HCT116 (cell line): ENCODE measurements around the gene PARVB. TPM values are rescaled to one million over a fixed set of nuclear protein-coding genes. Genes with fewer than 3 reads are reported as not detected.

Source experiments
- ATAC-seq: fragments of 200-7000 bp; cut with Tn5 transposase; 2 replicates; pipeline ENCODE4 v1.9.1; 2020; ENCODE audit warnings: mild to moderate bottlenecking, moderate library complexity
- BruUV-seq: library from RNA; stranded (reverse); fragments of 400-500 nt; replicated peaks from 2 replicates; lab custom pipeline; 2021; lab: Mats Ljungman, UMichigan
- CTCF ChIA-PET: fragments of 300-600 bp; sonication (Branson Sonifier 250); formaldehyde crosslinking; loops from one replicate; lab custom pipeline; 2021; ENCODE audit warnings: antibody characterized with exemption; lab: Charles Lee
- POLR2A ChIA-PET: fragments of 300-600, 350-600 bp; sonication (Branson Sonifier 250); formaldehyde crosslinking; loops from one replicate; lab custom pipeline; 2021; ENCODE audit warnings: antibody characterized with exemption; lab: Charles Lee
- RAD21 ChIA-PET, 2 experiments: fragments of 300-600 bp; sonication (Branson Sonifier 250); formaldehyde crosslinking; loops; one replicate each; lab custom pipeline; 2023; ENCODE audit warnings: low total read pairs in 2 of 2; ENCODE audit not compliant: uncharacterized antibody in 2 of 2, unreplicated experiment in 2 of 2, low non-redundant PET in 1 of 2; lab: Charles Lee
- DNase-seq: peaks from one replicate; pipeline ENCODE4 v3.0.0-alpha.2; 2010; ENCODE audit warnings: low read depth, low spot score
- H2AFZ ChIP-seq: fragments of 200-600 bp; shearing (Covaris generic), sonication (generic); 2 replicates; pipeline ENCODE4 v1.6.1; 2017; ENCODE audit warnings: low read depth, mixed run types, mixed read lengths, antibody characterized with exemption, low read length; ENCODE audit not compliant: poor library complexity, severe bottlenecking
- H3K27ac ChIP-seq: 2 replicates; pipeline ENCODE4 v1.5.1; 2012; ENCODE audit warnings: low read depth, low read length
- H3K27me3 ChIP-seq: fragments of 200-600 bp; sonication (generic); 2 replicates; pipeline ENCODE4 v1.6.1; 2016; ENCODE audit warnings: mixed run types, low read length, mixed read lengths; ENCODE audit not compliant: insufficient read depth
- H3K36me3 ChIP-seq, 2 experiments: fragments of 200-500 bp in 1 of 2; fragments of 200-600 bp in 1 of 2; sonication (Bioruptor generic) in 1 of 2; sonication (generic) in 1 of 2; 2 replicates each; pipeline versions ENCODE4 v1.5.1 to v1.6.1; 2014 to 2016; ENCODE audit warnings: low read length in 2 of 2, inconsistent platforms in 1 of 2, mixed read lengths in 1 of 2, mixed run types in 1 of 2; ENCODE audit not compliant: insufficient read depth in 2 of 2, control insufficient read depth in 1 of 2
- H3K4me1 ChIP-seq, 2 experiments: fragments of 200-600 bp in 1 of 2; sonication (generic) in 1 of 2; 2 replicates each; pipeline versions ENCODE4 v1.5.1 to v1.6.1; 2012 to 2017; ENCODE audit warnings: low read length in 2 of 2, inconsistent platforms in 1 of 2, mild to moderate bottlenecking in 1 of 2, mixed read lengths in 1 of 2, mixed run types in 1 of 2, moderate library complexity in 1 of 2; ENCODE audit not compliant: insufficient read depth in 2 of 2, control insufficient read depth in 1 of 2
- H3K4me2 ChIP-seq: fragments of 200-600 bp; sonication (generic); 2 replicates; pipeline ENCODE4 v1.6.1; 2017; ENCODE audit warnings: mixed run types, low read length, mixed read lengths
- H3K4me3 ChIP-seq, 2 experiments: fragments of 200-600 bp in 1 of 2; sonication (generic) in 1 of 2; replicated peaks in 1 of 2; 2 replicates each; pipeline ENCODE4 v1.5.1; 2011 to 2016; ENCODE audit warnings: low read length in 2 of 2, control low read depth in 1 of 2, low read depth in 1 of 2, mild to moderate bottlenecking in 1 of 2, mixed read lengths in 1 of 2, mixed run types in 1 of 2
- H3K79me2 ChIP-seq: fragments of 200-600 bp; sonication (generic); 2 replicates; pipeline ENCODE4 v1.6.1; 2017; ENCODE audit warnings: mild to moderate bottlenecking, mixed run types, low read length, moderate library complexity, mixed read lengths; ENCODE audit not compliant: insufficient read depth
- H3K9ac ChIP-seq: fragments of 200-600 bp; sonication (generic); 2 replicates; pipeline ENCODE4 v1.6.1; 2016; ENCODE audit warnings: low read length, mixed read lengths
- H3K9me2 ChIP-seq: fragments of 200-600 bp; sonication (generic), shearing (Covaris generic); 2 replicates; pipeline ENCODE4 v1.6.1; 2017; ENCODE audit warnings: mixed run types, mild to moderate bottlenecking, moderate library complexity; ENCODE audit not compliant: insufficient read depth
- H3K9me3 ChIP-seq, 2 experiments: fragments of 200-500 bp in 1 of 2; fragments of 200-600 bp in 1 of 2; sonication (Bioruptor generic) in 1 of 2; sonication (generic) in 1 of 2; 2 replicates each; pipeline ENCODE4 v1.6.1; 2014 to 2017; ENCODE audit warnings: low read length in 2 of 2, mixed read lengths in 2 of 2, inconsistent platforms in 1 of 2, low read depth in 1 of 2, mild to moderate bottlenecking in 1 of 2, mixed run types in 1 of 2, moderate library complexity in 1 of 2; ENCODE audit not compliant: control insufficient read depth in 1 of 2, insufficient read depth in 1 of 2
- H4K20me1 ChIP-seq: fragments of 200-600 bp; sonication (generic), shearing (Covaris generic); 2 replicates; pipeline ENCODE4 v1.6.1; 2017; ENCODE audit warnings: mixed run types, mild to moderate bottlenecking, moderate library complexity; ENCODE audit not compliant: insufficient read depth
- CEBPB ChIP-seq: IDR thresholded peaks from 2 replicates; pipeline ENCODE4 v1.6.1; 2012; ENCODE audit warnings: low read depth
- CTCF ChIP-seq, 3 experiments: fragments of 200-600 bp in 1 of 3; sonication (generic) in 1 of 3; IDR thresholded peaks in 2 of 3; conservative IDR thresholded peaks in 1 of 3; 2 replicates each; pipeline ENCODE4 v1.5.1; 2012 to 2017; ENCODE audit warnings: low read depth in 2 of 3, low read length in 2 of 3, antibody characterized with exemption in 1 of 3, borderline replicate concordance in 1 of 3, control low read depth in 1 of 3, mild to moderate bottlenecking in 1 of 3, mixed read lengths in 1 of 3, mixed run types in 1 of 3, moderate library complexity in 1 of 3; ENCODE audit not compliant: insufficient read depth in 1 of 3
- ELF1 ChIP-seq: IDR thresholded peaks from 2 replicates; pipeline ENCODE4 v1.6.1; 2012; ENCODE audit warnings: low read depth, borderline replicate concordance
- EZH2phosphoT487 ChIP-seq: fragments of 200-600 bp; IDR thresholded peaks from 2 replicates; pipeline ENCODE4 v1.6.1; 2018; ENCODE audit warnings: antibody characterized with exemption, borderline replicate concordance
- FOSL1 ChIP-seq: IDR thresholded peaks from 2 replicates; pipeline ENCODE4 v1.6.1; 2012; ENCODE audit warnings: low read depth
- MAX ChIP-seq: IDR thresholded peaks from 2 replicates; pipeline ENCODE4 v1.6.1; 2012
- POLR2A ChIP-seq: IDR thresholded peaks from 2 replicates; pipeline ENCODE4 v1.7.0; 2011; ENCODE audit warnings: borderline replicate concordance; ENCODE audit not compliant: insufficient read depth, insufficient read length; ENCODE audit errors: extremely low read depth
- POLR2AphosphoS5 ChIP-seq: IDR thresholded peaks from 2 replicates; pipeline ENCODE4 v1.6.1; 2011; ENCODE audit warnings: mild to moderate bottlenecking, low read depth, low read length, moderate library complexity
- RAD21 ChIP-seq: IDR thresholded peaks from 2 replicates; pipeline ENCODE4 v1.6.1; 2012; ENCODE audit warnings: low read depth, mild to moderate bottlenecking
- SRF ChIP-seq: IDR thresholded peaks from 2 replicates; pipeline ENCODE4 v1.6.1; 2012; ENCODE audit warnings: low read depth
- TCF7L2 ChIP-seq: IDR thresholded peaks from 2 replicates; pipeline ENCODE4 v1.7.0; 2011; ENCODE audit warnings: borderline replicate concordance, inconsistent platforms; ENCODE audit not compliant: insufficient read depth, insufficient read length; ENCODE audit errors: extremely low read depth
- intact Hi-C: fragments of 100-400 bp; cut with micrococcal nuclease; formaldehyde crosslinking; loops from 2 replicates; pipeline ENCODE4 v1.10.0; 2022
- total RNA-seq: library from RNA; stranded (reverse); gene quantifications from one replicate; pipeline ENCODE4 v1.2.1, GENCODE V29; 2021; ENCODE audit not compliant: unreplicated experiment
- TF ChIP-seq, protein P1 (sequence below): IDR thresholded peaks from 2 replicates; pipeline ENCODE4 v1.6.1; 2011; ENCODE audit warnings: mild to moderate bottlenecking, low read length, moderate library complexity; ENCODE audit not compliant: insufficient replicate concordance; ENCODE audit errors: extremely low read depth

The PARVB gene
- total RNA-seq, 1 experiment from 2014 or later, result 21.4 TPM

DNA sequence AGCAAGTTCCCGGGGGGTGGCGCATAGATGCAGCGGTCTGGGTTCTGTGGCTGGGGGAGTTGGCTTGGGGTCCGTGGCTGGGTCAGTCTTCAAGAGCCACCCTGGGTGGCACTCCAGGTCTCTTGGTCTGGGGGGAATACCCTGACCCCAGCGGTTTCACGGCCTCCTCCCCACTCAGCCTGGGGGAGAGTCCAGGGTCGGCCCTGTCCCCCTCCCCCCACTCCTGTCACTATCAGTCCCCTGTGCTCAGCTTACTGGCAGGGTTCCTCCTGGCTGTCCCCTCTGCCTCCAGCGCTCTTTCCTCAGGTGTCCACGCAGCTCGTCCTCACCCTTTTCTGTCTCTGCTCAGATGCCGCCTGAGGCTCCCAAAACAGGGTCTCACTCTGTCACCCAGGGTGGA, 88.1 kb downstream of the PARVB start:
- Histone ChIP-seq H3K4me1 (no peaks in the 10 kb centered on the region), H3K27ac (no peak overlapping the region), H3K79me2 (no peaks in the 10 kb centered on the region), H3K4me2 (no peak overlapping the region), H3K4me3 (no peak overlapping the region), H3K36me3 (no peaks in the 10 kb centered on the region), H2AFZ (no peak overlapping the region), H4K20me1 (no peaks in the 10 kb centered on the region), H3K9me2 (no peaks in the 10 kb centered on the region), H3K9ac (no peak overlapping the region), H3K27me3 (no peaks in the 10 kb centered on the region), H3K9me3 (no peaks in the 10 kb centered on the region)
- RAD21 ChIA-PET, result no interaction called here
- intact Hi-C loops, result no loop called here
- no TSS peak for BruUV-seq
- DNase-seq (no peak), ATAC-seq (no peak)
- CTCF ChIA-PET, result no interaction called here
- POLR2A ChIA-PET, result no interaction called here
- TF ChIP-seq EZH2phosphoT487, result no peak
- no peak for TF ChIP-seq SRF

- H2AFZ ChIP-seq, result no peak overlapping the region
- TF ChIP-seq CEBPB (no peak), MAX (no peak), FOSL1 (no peak), RAD21 (no peak), TCF7L2 (no peak), POLR2A (no peak), CTCF (IDR thresholded peaks at IDR 0.05 in 2 of 3, conservative IDR thresholded peaks at IDR 0.05 in 1 of 3; ENCODE audit: borderline replicate concordance in 1 of 3, insufficient read depth in 1 of 3, low read depth in 2 of 3, low read length in 2 of 3) (no peak), EZH2phosphoT487 (no peak), ELF1 (no peak), POLR2AphosphoS5 (no peak)
- TF ChIP-seq, protein P1, sequence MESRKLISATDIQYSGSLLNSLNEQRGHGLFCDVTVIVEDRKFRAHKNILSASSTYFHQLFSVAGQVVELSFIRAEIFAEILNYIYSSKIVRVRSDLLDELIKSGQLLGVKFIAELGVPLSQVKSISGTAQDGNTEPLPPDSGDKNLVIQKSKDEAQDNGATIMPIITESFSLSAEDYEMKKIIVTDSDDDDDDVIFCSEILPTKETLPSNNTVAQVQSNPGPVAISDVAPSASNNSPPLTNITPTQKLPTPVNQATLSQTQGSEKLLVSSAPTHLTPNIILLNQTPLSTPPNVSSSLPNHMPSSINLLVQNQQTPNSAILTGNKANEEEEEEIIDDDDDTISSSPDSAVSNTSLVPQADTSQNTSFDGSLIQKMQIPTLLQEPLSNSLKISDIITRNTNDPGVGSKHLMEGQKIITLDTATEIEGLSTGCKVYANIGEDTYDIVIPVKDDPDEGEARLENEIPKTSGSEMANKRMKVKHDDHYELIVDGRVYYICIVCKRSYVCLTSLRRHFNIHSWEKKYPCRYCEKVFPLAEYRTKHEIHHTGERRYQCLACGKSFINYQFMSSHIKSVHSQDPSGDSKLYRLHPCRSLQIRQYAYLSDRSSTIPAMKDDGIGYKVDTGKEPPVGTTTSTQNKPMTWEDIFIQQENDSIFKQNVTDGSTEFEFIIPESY, result no peak
- H3K4me3 ChIP-seq, result no peak overlapping the region
- no peaks in the 10 kb centered on the region for H4K20me1 ChIP-seq
- H3K36me3 ChIP-seq, result no peaks in the 10 kb centered on the region
- H3K4me2 ChIP-seq, result no peak overlapping the region
- ATAC-seq (no peak), DNase-seq (no peak)
- no peaks in the 10 kb centered on the region for H3K79me2 ChIP-seq
- H3K27ac ChIP-seq, result no peak overlapping the region
- intact Hi-C loops, result no loop called here
- no peaks in the 10 kb centered on the region for H3K9me3 ChIP-seq
- H3K9ac ChIP-seq, result no peak overlapping the region
- no TSS peak for BruUV-seq
- CTCF ChIA-PET, result no interaction called here
- H3K9me2 ChIP-seq, result no peaks in the 10 kb centered on the region
- RAD21 ChIA-PET, result no interaction called here
- H3K4me1 ChIP-seq, result no peaks in the 10 kb centered on the region
- no peaks in the 10 kb centered on the region for H3K27me3 ChIP-seq
- POLR2A ChIA-PET, result no interaction called here
Measured at GRCh38 chr22:44116331-44116730, 92.2 kb downstream of the PARVB start.
